SU-DHL-6 (cell line): ENCODE results near the gene CCDC181.

ENCODE experiments used
- CTCF ChIP-seq: fragments of 200-600 bp; sonication (generic); IDR thresholded peaks from one replicate; pipeline ENCODE4 v1.5.1; 2017; ENCODE audit warnings: antibody characterized with exemption, mild to moderate bottlenecking, low read length, moderate library complexity; ENCODE audit not compliant: insufficient read depth, poor library complexity, severe bottlenecking
- EZH2phosphoT487 ChIP-seq: fragments of 200-600 bp; sonication (generic), shearing (Covaris generic); conservative IDR thresholded peaks from 2 replicates; pipeline ENCODE4 v1.6.1; 2018; ENCODE audit warnings: mild to moderate bottlenecking, antibody characterized with exemption, low read length, moderate library complexity, mixed read lengths

DNA sequence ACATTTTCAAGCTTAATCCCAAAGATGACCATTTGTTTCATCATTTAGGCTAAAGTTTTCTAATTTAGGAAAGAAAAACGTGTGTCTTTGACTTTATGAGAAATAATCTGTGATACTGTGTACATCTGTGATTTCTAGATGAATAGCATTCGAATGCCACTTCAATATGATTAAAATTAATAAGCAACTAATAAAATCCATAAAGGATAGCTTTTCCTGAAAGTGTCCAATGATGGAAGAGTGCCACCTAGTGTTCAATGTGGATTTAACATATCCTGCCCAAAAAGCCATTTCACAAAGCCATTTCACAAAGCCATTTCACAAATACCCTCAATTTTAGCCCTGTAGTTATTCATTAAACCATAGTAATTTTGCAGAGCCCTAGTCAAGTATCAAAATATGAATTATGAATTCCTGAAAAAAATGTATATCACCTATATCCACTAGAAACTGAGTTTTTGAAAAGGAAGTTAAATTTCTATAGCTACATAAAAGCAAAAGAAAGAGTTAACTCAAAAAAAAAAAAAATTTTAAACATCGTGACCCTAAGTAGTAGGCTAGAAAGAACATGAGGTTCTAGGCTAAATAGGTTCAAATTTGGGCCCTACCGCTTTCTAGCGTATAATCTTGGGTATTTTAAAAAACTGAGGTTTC is 78.8 kb downstream of the CCDC181 start:
- peak; percentile 67 for TF ChIP-seq CTCF
- TF ChIP-seq EZH2phosphoT487 = no peak
